ENCODE data around the gene PCYT1A.

PCYT1A gene

DNA sequence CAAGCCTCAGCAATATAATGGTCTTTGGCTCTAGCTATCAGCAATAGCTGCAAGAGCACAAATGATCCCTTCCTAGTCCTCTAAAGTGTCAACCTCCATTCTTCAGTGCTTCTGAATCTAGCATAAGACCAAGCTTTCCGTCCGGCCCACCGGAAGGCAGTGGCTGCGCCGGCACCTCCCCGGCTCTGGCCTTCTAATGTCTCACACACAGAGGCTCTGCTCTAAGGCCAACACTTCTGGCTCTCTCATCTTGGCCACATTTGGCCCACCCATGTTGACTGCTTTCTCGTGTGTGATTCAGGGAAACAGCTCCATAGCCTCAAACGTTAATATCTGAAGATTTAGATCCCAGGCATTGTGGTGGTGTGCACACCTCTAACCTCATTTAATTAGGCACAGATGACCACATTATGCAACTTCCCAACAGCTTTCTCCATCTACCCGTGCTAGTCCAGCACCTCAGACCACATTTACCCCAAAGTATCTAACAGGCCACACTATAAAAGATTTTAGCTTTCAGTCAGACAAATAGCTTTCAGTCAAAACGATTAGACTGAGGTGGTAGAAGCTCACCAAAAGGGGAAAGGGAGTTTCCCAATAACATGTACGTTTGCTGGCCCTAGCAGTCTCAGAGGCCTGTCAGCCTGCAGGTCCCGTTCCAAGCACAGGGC lies 51.9 kb downstream of the PCYT1A start:
- no peak for DNase-seq

DNA sequence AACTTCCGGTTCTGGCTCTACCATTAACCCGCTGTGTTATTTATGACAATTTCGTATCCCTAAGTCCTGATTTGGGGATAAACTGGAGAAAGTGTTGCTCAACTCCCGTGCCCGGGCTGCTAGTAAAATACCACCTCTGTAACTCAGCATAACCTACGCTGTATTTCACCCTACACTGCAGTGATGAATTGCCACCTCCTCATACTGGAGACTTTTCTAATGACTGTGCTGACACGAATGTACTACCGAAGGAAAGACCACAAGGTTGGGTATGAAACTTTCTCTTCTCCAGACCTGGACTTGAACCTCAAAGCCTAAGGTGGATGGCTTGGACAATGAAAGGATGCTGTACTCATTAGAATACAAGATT lies 54.7 kb downstream of the PCYT1A start:
- no peak for DNase-seq

- DNase-seq, result no peak
Measured at GRCh38 chr3:196232154-196232881, 55.2 kb downstream of the PCYT1A start.

DNA sequence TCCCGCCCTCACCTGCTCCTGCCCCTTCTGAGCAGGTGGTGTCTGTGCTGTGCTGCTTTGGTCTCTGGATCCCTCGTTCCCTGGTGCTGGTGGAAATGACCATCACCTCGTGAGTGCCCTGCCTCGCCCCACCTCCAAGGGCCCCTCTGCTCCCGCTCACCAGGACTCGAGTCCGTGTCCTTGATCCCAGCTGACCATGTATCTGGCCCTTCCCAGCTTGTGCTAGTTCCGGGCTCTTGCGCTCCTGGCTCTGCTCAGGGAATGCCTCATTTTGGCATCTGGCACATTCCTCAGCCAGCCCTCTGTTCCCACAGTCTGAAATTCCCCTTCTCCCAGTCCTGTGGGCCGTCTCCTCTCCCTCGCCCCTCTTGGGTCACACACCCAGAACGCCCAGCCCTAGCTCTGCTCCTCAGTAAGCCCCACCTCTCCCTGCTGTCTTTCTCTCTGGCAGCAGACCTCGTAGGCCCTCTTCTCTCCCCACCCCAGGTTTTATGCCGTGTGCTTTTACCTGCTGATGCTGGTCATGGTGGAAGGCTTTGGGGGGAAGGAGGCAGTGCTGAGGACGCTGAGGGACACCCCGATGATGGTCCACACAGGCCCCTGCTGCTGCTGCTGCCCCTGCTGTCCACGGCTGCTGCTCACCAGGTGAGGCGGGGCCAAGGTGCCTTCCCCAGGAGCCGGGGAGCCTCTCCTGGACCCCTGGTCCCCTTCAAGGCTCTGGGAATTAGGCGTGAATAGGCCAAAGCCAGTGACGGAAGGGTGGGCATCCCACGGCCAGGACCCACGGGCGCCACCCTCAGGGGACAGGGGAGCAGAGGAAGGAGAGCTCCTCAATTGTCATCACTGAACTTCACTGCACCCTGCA lies 59.7 kb downstream of the PCYT1A start:
- no peak for DNase-seq

DNA sequence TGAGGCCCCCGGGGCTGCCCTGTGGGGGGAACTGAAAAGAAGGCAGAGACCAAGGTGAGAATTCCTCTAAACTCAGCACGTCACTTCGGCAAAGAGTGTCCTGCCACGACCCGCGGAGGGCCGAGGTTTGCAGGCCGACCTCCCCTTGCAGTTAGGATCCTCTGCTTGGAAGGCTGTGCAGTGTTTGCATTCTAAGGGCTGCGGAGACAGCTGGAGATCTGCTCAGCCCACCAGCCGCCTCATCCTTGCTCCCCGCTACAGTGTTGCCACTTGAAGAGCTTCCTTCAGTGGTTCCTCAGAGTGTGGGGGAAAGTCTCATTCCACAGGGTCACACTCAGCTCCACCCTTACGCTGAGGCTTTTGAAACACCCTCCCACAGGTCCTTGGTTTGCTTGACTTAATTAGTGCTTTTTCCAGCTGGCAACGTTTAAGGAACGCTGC lies 60.4 kb downstream of the PCYT1A start:
- DNase-seq, result no peak

DNA sequence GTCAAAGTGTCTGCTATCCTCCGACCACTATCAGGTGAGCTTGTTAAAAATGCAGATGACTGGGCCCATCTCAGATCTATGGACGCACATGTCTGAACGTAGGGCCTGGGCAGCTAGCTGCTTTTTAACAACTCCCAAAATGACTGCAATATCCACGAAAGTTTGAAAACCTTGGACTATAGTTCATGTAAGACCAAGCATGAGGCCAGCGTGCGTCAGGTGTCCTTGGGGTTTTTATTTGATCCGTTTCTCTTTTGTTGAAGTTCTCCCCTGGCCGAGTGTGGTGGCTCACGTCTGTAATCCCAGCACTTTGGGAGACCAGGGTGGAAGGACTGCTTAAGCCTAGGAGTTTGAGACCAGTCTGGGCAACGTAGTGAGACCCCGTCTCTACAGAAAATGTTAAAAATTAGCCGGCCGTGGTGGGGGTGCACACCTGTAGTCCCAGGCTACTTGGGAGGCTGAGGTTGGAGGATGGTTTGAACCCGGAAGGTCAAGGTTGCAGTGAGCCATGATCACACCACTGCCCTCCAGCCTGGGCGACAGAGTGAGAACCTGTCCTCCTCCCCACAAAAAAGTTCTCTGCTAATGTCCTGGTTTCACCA lies 61.7 kb downstream of the PCYT1A start:
- DNase-seq, result no peak

- no peak for DNase-seq
Measured at GRCh38 chr3:196225086-196225485, 62.4 kb downstream of the PCYT1A start.

GRCh38 chr3:196222876-196223595 lies 64.5 kb downstream of the PCYT1A start:
- DNase-seq, result no peak

- no peak for DNase-seq
Measured at GRCh38 chr3:196220991-196221390, 66.5 kb downstream of the PCYT1A start.

GRCh38 chr3:196220587-196220986 lies 66.9 kb downstream of the PCYT1A start:
- no peak for DNase-seq

GRCh38 chr3:196219970-196220311 lies 67.6 kb downstream of the PCYT1A start:
- no peak for DNase-seq

DNA sequence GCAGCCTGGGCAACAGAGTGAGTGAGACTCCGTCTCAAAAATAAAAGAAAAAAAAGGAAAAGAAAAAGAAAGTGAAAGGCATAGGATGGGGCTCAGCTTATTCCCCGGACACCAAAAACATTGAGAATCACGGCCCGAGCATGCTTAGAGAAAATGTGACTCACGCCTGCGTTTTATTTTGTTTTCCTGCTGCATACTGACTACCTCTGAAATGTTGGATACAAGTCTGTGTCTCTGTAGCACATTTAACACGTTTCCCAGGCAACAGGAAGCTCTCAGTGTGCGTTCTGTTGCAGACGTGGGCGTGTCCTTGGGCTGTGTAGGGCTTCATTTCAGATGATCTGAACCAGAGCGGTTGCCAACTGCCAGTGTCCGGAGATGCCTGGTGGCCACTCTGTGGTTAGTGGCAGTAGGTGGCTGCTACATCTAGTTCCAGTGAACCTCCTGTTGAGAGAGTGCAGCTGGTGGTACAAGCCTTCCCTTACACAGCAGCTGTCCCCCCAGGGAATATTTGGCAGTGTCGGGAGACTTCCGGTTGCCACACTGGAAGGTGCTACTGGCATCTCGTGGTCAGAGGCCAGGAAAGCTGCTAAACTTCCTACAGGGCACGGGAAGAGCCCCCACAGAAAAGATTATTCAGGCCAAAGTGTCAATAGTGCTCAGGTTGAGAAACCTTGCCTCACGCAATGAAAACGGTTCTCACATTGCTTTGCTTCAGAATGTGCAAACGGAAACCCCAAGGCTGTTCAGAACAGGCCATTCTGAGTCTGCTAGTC lies 68.1 kb downstream of the PCYT1A start:
- DNase-seq, result peak; percentile 80

DNA sequence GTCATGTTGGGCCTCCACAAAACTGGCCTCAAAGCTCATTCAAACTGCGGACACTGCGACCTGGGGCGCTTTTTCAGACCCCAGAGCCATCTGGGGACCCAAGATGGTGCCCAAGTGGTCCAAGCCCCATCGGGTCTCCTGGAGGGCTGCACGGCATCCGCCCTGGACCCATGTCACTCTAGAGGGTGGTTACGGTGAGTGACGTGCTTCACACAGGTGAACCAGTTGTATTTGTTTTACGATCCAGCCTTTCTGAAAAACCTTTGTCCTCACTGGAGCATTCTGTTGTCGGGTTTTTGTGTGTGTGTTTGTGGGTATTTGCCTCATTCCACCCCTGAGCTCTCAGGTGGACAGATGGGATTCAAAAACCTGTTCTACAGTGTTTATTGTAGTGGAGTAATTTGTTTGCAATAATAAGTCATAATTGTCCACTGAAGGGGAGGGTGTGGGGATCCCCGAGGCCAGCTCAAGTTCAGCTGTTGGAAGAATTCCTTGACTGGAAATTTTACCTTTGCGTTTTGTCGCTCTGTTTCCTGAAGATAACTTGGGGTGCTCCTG lies 69.3 kb downstream of the PCYT1A start:
- DNase-seq, result no peak

DNA sequence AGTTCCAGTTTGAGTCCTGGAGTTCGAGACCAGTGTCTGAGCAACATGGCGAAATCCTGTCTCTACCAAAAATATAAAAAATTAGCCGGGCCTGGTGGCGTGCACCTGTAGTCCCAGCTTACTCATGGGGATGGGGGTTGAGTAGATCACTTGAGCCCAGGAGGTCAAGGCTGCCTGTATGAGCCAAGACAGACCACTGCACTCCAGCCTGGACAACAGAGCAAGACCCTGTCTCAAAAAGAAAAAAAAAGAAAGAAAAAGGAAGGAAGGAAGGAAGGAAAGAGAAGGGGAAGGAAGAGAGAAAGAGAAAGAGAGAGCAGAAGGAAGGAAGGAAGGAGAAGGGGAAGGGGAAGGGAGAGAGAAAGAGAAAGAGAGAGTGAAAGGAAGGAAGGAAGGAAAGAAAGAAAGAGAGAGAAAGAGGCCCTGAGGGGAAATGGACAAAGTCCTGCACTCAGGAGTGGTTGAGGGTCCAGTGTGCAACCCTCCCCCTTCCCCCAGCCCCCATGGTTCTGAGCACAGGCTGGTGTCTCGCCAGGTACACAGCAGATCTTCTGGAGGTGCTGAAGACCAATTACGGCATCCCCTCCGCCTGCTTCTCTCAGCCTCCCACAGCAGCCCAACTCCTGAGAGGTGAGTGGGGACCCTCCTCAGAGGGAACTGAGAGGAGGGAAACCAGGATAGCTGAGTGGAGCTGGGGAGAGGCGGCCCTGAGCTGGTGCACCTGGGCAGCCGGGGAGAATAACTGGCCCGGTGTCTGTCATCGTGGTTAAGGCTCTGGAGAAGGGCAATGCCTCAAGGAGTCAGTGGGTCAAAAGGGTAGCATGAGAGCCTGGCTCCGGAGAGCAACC lies 70.0 kb downstream of the PCYT1A start:
- no peak for DNase-seq

GRCh38 chr3:196216681-196217211 lies 70.8 kb downstream of the PCYT1A start:
- no peak for DNase-seq

DNA sequence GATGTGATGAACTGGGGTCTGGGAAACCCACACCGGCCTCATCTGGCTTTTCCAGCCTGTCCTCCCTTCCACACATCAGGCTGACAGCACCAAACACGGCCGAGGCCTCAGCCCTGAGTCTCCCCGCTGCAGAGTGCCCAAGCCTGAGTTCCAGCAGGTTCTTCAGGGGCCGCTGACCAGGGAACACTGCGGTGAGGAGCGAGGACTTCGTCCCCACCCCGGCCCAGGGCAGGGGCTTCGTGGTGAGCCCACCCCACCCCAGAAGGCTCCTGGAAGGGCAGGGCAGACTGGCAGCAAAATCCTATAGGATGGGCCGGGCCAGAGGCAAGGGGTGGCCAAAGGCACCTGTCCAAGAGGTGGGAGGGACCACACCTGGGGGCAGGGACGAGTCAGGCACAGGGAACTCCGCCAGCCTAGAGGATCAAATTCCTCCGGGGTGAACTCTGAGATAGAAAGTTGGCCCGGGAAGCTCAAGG lies 71.4 kb downstream of the PCYT1A start, which contains the start of gene SLC51A:
TSS of gene SLC51A (plus strand) at position 446 of the 476 bp plus-strand sequence. CDS start 179 bp downstream, outside the sequence.
- no peak for DNase-seq

DNA sequence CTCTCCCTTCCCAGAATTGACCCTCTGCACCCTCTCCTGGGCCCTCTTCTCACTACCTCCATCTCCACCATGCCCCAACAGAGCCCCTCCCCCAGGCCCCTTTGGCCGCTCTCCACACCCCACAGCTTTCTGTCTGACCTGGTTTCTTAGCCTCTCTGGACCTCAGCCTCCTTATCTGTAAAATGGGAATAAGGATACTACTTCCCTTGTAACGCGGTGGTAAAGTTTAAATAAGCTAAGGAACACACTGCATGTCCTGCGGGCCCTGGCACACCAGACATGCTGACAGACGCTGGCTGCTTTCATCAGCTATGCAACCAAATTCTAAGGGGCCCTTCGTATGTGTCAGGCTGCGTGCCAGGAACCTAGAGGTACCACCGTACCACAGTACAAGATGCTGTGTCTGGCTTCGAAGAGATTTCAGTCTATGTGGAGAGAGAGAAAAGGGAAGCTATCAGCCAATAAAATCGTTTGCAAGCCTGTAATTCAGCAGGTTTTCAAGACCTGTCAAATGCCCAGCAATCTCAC lies 72.0 kb downstream of the PCYT1A start:
- DNase-seq, result no peak

DNA sequence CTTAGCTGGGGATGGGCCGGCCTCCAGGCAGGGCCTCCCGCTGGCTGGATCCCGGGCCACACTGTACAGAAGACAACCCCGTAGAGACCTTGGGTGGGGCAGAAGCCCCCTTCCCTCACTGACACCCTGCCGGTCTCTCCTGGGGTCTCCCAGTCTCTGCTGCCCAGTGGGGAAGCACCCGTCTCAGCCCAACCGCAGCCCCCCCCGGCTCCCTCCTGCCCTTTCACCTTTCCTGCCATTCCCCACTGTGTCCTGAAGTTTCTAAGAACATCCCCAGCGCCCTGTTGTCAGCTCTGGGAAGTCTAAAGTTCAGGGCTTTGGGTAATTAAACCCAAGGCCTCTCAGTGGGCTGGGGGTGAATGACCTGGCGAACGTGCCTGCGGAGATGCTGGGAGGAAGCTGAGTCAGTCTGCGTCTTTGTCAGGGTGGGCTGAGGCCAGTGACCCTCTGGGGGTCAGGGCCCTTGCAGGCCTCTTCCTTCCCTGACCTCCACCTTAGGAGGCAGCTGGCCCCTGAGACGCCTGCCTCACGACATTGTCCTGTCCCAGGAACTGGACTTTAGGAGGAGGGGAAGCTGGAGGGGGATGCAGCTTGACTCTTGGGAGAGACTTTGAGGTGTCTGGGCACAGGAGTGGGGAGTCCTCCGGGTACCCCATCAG lies 72.6 kb downstream of the PCYT1A start:
- no peak for DNase-seq

All from amniotic stem cell (primary cell).